IMR-90 (cell line): ENCODE results near the gene RTBDN. TPM values are rescaled to one million over a fixed set of nuclear protein-coding genes. Genes with fewer than 3 reads are reported as not detected.
A peak's percentile ranks its signal among the peaks of the same experiment; 100 is the strongest.

Source experiments
- ATAC-seq: fragments of 200-7000 bp; cut with Tn5 transposase; 2 replicates; pipeline ENCODE4 v1.9.1; 2020; ENCODE audit warnings: low read depth, mild to moderate bottlenecking, moderate library complexity
- BruUV-seq: library from RNA; stranded (reverse); fragments of 400-500 nt; replicated peaks from 2 replicates; lab custom pipeline; 2021; lab: Mats Ljungman, UMichigan
- CTCF ChIA-PET: fragments of 300-600 bp; formaldehyde crosslinking; extraction: SDS; loops from one replicate; lab custom pipeline; 2021; ENCODE audit warnings: antibody characterized with exemption; lab: Yijun Ruan, JAX
- POLR2A ChIA-PET: fragments of 300-600 bp; sonication (Branson Sonifier 250); formaldehyde crosslinking; loops from one replicate; lab custom pipeline; 2022; ENCODE audit warnings: antibody characterized with exemption; ENCODE audit not compliant: unreplicated experiment; lab: Charles Lee
- DNase-seq: peaks from one replicate; pipeline ENCODE4 v3.0.0; 2013
- H2AFZ ChIP-seq: replicated peaks from 2 replicates; pipeline ENCODE3; 2013; ENCODE audit warnings: low read length, mild to moderate bottlenecking; ENCODE audit not compliant: poor library complexity
- H2AK5ac ChIP-seq: 2 replicates; pipeline ENCODE4 v1.6.1; 2013; ENCODE audit warnings: low read depth, low read length, inconsistent platforms
- H2AK9ac ChIP-seq: replicated peaks from 2 replicates; pipeline ENCODE3; 2013; ENCODE audit warnings: mild to moderate bottlenecking, low read depth, low read length, moderate library complexity; ENCODE audit not compliant: poor library complexity
- H2BK120ac ChIP-seq: 2 replicates; pipeline ENCODE4 v1.6.1; 2013; ENCODE audit warnings: low read depth, low read length, inconsistent platforms
- H2BK15ac ChIP-seq: 3 replicates; pipeline ENCODE4 v1.6.1; 2013; ENCODE audit warnings: low read depth, low read length, inconsistent platforms
- H2BK20ac ChIP-seq: 2 replicates; pipeline ENCODE4 v1.6.1; 2013; ENCODE audit warnings: low read depth, mild to moderate bottlenecking, inconsistent platforms, low read length, moderate library complexity
- H2BK5ac ChIP-seq: 2 replicates; pipeline ENCODE4 v1.6.1; 2013; ENCODE audit warnings: mild to moderate bottlenecking, low read depth, low read length, inconsistent platforms; ENCODE audit not compliant: poor library complexity, severe bottlenecking
- H3K14ac ChIP-seq: replicated peaks from 2 replicates; pipeline ENCODE4 v1.6.1; 2013; ENCODE audit warnings: low read depth, low read length, inconsistent platforms
- H3K18ac ChIP-seq: 2 replicates; pipeline ENCODE4 v1.6.1; 2013; ENCODE audit warnings: low read depth, low read length, control low read depth
- H3K23ac ChIP-seq: 2 replicates; pipeline ENCODE4 v1.6.1; 2013; ENCODE audit warnings: low read depth, low read length, inconsistent platforms
- H3K27ac ChIP-seq: 2 replicates; pipeline ENCODE4 v1.5.1; 2013; ENCODE audit warnings: mild to moderate bottlenecking, control low read depth, low read length; ENCODE audit not compliant: insufficient read depth
- H3K27me3 ChIP-seq: 2 replicates; pipeline ENCODE4 v1.6.1; 2013; ENCODE audit warnings: low read length; ENCODE audit not compliant: control insufficient read depth, insufficient read depth
- H3K36me3 ChIP-seq: 2 replicates; pipeline ENCODE4 v1.6.1; 2013; ENCODE audit warnings: low read length, mixed read lengths; ENCODE audit not compliant: control insufficient read depth, insufficient read depth
- H3K4ac ChIP-seq: 2 replicates; pipeline ENCODE4 v1.6.1; 2013; ENCODE audit warnings: low read depth, low read length, inconsistent platforms
- H3K4me1 ChIP-seq: 2 replicates; pipeline ENCODE4 v1.6.1; 2013; ENCODE audit warnings: low read length, mixed read lengths; ENCODE audit not compliant: control insufficient read depth, insufficient read depth
- H3K4me2 ChIP-seq: 2 replicates; pipeline ENCODE4 v1.6.1; 2013; ENCODE audit warnings: low read depth, mild to moderate bottlenecking, control low read depth, low read length, moderate library complexity
- H3K4me3 ChIP-seq: 2 replicates; pipeline ENCODE4 v1.5.1; 2013; ENCODE audit warnings: low read depth, mild to moderate bottlenecking, control low read depth, low read length, moderate library complexity; ENCODE audit not compliant: insufficient read depth
- H3K56ac ChIP-seq: 2 replicates; pipeline ENCODE4 v1.6.1; 2013; ENCODE audit warnings: low read length, inconsistent platforms; ENCODE audit not compliant: insufficient read depth; ENCODE audit errors: extremely low read depth
- H3K79me1 ChIP-seq, 2 experiments: 2 replicates each; pipeline ENCODE4 v1.6.1; 2013; ENCODE audit warnings: low read length in 2 of 2, inconsistent platforms in 1 of 2, low read depth in 1 of 2
- H3K9ac ChIP-seq: 2 replicates; pipeline ENCODE4 v1.6.1; 2013; ENCODE audit warnings: low read depth, low read length, control low read depth
- H3K9me1 ChIP-seq: 2 replicates; pipeline ENCODE4 v1.6.1; 2013; ENCODE audit warnings: low read length, inconsistent platforms; ENCODE audit not compliant: insufficient read depth
- H3K9me3 ChIP-seq: 2 replicates; pipeline ENCODE4 v1.6.1; 2013; ENCODE audit warnings: low read length; ENCODE audit not compliant: control insufficient read depth, insufficient read depth
- H4K20me1 ChIP-seq: 2 replicates; pipeline ENCODE4 v1.6.1; 2013; ENCODE audit warnings: low read length, inconsistent platforms; ENCODE audit not compliant: insufficient read depth
- H4K5ac ChIP-seq: 2 replicates; pipeline ENCODE4 v1.6.1; 2013; ENCODE audit warnings: mild to moderate bottlenecking, low read depth, low read length, control low read depth
- H4K8ac ChIP-seq, 2 experiments: 2 replicates each; pipeline ENCODE4 v1.6.1; 2013; ENCODE audit warnings: low read depth in 2 of 2, low read length in 2 of 2, control low read depth in 1 of 2, inconsistent platforms in 1 of 2
- H4K91ac ChIP-seq: 2 replicates; pipeline ENCODE4 v1.6.1; 2013; ENCODE audit warnings: low read depth, low read length, inconsistent platforms; ENCODE audit not compliant: insufficient read depth
- BHLHE40 ChIP-seq: fragments of 150-350 bp; IDR thresholded peaks from 2 replicates; pipeline ENCODE4 v1.6.1; 2016; ENCODE audit warnings: mild to moderate bottlenecking, low read depth, low read length
- CEBPB ChIP-seq: IDR thresholded peaks from 2 replicates; pipeline ENCODE4 v1.6.1; 2012; ENCODE audit warnings: low read depth, low read length, improper control_type of control experiment
- CHD1 ChIP-seq: IDR thresholded peaks from 2 replicates; pipeline ENCODE4 v1.6.1; 2012; ENCODE audit warnings: low read depth, low read length, improper control_type of control experiment
- MAFK ChIP-seq: IDR thresholded peaks from 2 replicates; pipeline ENCODE4 v1.6.1; 2012; ENCODE audit warnings: low read depth, low read length, improper control_type of control experiment
- MXI1 ChIP-seq: IDR thresholded peaks from 2 replicates; pipeline ENCODE4 v1.6.1; 2012; ENCODE audit warnings: low read depth, mild to moderate bottlenecking, low read length, moderate library complexity, borderline replicate concordance
- NFE2L2 ChIP-seq: fragments of 150-350 bp; IDR thresholded peaks from 2 replicates; pipeline ENCODE4 v1.6.1; 2016; ENCODE audit warnings: low read depth, mild to moderate bottlenecking, low read length
- POLR2A ChIP-seq: IDR thresholded peaks from 2 replicates; pipeline ENCODE4 v1.6.1; 2012; ENCODE audit warnings: mild to moderate bottlenecking, low read depth, low read length
- RAD21 ChIP-seq: IDR thresholded peaks from 2 replicates; pipeline ENCODE4 v1.6.1; 2012; ENCODE audit warnings: low read length, improper control_type of control experiment
- RCOR1 ChIP-seq: IDR thresholded peaks from 2 replicates; pipeline ENCODE4 v1.6.1; 2012; ENCODE audit warnings: mild to moderate bottlenecking, low read length, improper control_type of control experiment; ENCODE audit not compliant: insufficient replicate concordance
- SMC3 ChIP-seq: fragments of 150-350 bp; IDR thresholded peaks from 2 replicates; pipeline ENCODE4 v1.6.1; 2016; ENCODE audit warnings: low read depth, mild to moderate bottlenecking, antibody characterized with exemption, low read length, moderate library complexity
- WGBS, 2 experiments: methylation state at CpG; one replicate each; pipeline versions ENCODE4 v1.1.5 to v1.1.7; 2013; ENCODE audit warnings: missing lambda C conversion rate in 2 of 2; ENCODE audit not compliant: insufficient read length in 1 of 2; ENCODE audit errors: extremely low coverage in 2 of 2; 5-methylcytosine and 5-hydroxymethylcytosine counted together
- dilution Hi-C: fragments of 300-500 bp; cut with HindIII; formaldehyde crosslinking; loops from one replicate; pipeline ENCODE4 v1.14.3; 2018; ENCODE audit warnings: low sequenced_read_pairs; ENCODE audit not compliant: unreplicated experiment
- in situ Hi-C: fragments of 300-500 bp; cut with MboI; formaldehyde crosslinking; loops from 3 replicates; pipeline ENCODE4 v1.14.3; 2019; ENCODE audit warnings: low sequenced_read_pairs, inconsistent platforms, mixed read lengths
- intact Hi-C: fragments of 100-400 bp; cut with micrococcal nuclease; formaldehyde crosslinking; loops from 2 replicates; pipeline ENCODE4 v1.10.0; 2022
- polyA plus RNA-seq, 3 experiments: library from polyadenylated mRNA; depleted of rRNA; stranded (reverse); fragments of >200 nt; gene quantifications; 2 replicates each; pipeline ENCODE4 v1.2.3, GENCODE V29; 2012; ENCODE audit warnings: low replicate concordance in 1 of 3
- total RNA-seq: library from RNA; depleted of rRNA; stranded (reverse); fragments of >200 nt; gene quantifications from 2 replicates; pipeline ENCODE4 v1.2.3, GENCODE V29; 2012
- TF ChIP-seq, protein P1 (sequence below): conservative IDR thresholded peaks from 2 replicates; pipeline ENCODE4 v1.5.1; 2012; ENCODE audit warnings: mild to moderate bottlenecking, low read depth, low read length, improper control_type of control experiment
- TF ChIP-seq, protein P2 (sequence below): fragments of 150-350 bp; IDR thresholded peaks from 2 replicates; pipeline ENCODE4 v1.6.1; 2017; ENCODE audit warnings: mild to moderate bottlenecking, antibody characterized with exemption, low read length, low read depth
- TF ChIP-seq, protein P3 (sequence below): fragments of 150-350 bp; IDR thresholded peaks from 2 replicates; pipeline ENCODE4 v1.6.1; 2016; ENCODE audit warnings: low read depth, mild to moderate bottlenecking, low read length, moderate library complexity, borderline replicate concordance

Gene RTBDN
- total and polyA plus RNA-seq, 2 of the 4 experiments (the other 2 are of a cell fraction), result 0.07 TPM; not detected in 1

DNA sequence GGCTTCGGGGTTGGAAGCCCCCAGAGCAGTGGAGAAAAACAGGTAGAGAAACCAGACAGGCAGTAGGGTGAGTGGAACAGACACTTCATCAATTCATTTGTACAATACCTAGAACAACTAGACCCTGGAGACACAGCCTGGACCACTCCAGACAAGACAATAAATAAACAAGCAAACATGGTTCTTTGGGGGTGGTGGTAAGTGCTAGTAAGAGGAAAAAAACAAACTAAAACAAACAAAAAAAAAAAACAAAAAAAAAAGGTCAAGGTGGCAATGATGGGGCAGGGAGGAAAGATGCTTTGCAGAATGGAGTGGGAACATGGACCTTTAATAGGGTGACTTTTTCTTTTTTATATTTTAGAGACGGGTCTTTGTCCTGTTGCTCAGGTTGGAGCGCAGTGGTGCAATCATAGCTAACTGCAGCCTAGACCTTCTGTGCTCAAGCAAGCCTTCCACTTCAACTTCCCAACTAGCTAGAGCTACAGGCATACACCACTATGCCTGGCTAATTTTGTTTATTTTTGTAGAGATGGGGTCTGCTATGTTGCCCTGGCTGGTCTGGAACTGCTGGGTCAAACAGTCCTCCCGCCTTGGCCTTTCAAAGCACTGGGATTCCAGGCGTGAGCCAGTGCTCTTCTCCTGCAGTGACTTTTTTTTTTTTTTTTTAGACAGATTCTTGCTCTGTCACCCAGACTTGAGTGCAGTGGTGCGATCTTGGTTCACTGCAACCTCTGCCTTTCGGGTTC lies 40.0 kb downstream of the RTBDN start:
- intact Hi-C loops, result no loop called here
- TF ChIP-seq POLR2A, result peak; percentile 79
- TF ChIP-seq RCOR1, result no peak
- peak; percentile 37; the same call in 1 of the 2 replicates for TF ChIP-seq CHD1
- TF ChIP-seq RAD21, result no peak
- TF ChIP-seq, protein P1, sequence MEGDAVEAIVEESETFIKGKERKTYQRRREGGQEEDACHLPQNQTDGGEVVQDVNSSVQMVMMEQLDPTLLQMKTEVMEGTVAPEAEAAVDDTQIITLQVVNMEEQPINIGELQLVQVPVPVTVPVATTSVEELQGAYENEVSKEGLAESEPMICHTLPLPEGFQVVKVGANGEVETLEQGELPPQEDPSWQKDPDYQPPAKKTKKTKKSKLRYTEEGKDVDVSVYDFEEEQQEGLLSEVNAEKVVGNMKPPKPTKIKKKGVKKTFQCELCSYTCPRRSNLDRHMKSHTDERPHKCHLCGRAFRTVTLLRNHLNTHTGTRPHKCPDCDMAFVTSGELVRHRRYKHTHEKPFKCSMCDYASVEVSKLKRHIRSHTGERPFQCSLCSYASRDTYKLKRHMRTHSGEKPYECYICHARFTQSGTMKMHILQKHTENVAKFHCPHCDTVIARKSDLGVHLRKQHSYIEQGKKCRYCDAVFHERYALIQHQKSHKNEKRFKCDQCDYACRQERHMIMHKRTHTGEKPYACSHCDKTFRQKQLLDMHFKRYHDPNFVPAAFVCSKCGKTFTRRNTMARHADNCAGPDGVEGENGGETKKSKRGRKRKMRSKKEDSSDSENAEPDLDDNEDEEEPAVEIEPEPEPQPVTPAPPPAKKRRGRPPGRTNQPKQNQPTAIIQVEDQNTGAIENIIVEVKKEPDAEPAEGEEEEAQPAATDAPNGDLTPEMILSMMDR, result no peak
- no peak for TF ChIP-seq MAFK
- TF ChIP-seq CEBPB, result peak; percentile 57
- TF ChIP-seq, protein P2, sequence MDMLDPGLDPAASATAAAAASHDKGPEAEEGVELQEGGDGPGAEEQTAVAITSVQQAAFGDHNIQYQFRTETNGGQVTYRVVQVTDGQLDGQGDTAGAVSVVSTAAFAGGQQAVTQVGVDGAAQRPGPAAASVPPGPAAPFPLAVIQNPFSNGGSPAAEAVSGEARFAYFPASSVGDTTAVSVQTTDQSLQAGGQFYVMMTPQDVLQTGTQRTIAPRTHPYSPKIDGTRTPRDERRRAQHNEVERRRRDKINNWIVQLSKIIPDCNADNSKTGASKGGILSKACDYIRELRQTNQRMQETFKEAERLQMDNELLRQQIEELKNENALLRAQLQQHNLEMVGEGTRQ, result no peak
- no peak for TF ChIP-seq SMC3
- TF ChIP-seq, protein P3, sequence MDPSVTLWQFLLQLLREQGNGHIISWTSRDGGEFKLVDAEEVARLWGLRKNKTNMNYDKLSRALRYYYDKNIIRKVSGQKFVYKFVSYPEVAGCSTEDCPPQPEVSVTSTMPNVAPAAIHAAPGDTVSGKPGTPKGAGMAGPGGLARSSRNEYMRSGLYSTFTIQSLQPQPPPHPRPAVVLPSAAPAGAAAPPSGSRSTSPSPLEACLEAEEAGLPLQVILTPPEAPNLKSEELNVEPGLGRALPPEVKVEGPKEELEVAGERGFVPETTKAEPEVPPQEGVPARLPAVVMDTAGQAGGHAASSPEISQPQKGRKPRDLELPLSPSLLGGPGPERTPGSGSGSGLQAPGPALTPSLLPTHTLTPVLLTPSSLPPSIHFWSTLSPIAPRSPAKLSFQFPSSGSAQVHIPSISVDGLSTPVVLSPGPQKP, result no peak
- TF ChIP-seq BHLHE40, result no peak
- TF ChIP-seq NFE2L2, result no peak; the same call in none of the 2 replicates
- TF ChIP-seq MXI1, result no peak

More for the DNA sequence above, 40.0 kb downstream of the RTBDN start:
- peak overlapping the region; percentile 91 for H2AFZ ChIP-seq
- H4K20me1 ChIP-seq, result peaks cover 20% of the 10 kb centered on the region
- H3K23ac ChIP-seq, result peak overlapping the region; percentile 66
- H3K56ac ChIP-seq, result peak overlapping the region; percentile 52
- no peaks in the 10 kb centered on the region for H3K27me3 ChIP-seq
- peak overlapping the region; percentile 51; the same call in 1 of the 3 replicates for H2BK15ac ChIP-seq
- H3K27ac ChIP-seq, result peak overlapping the region; percentile 80
- H2AK5ac ChIP-seq, result peak overlapping the region; percentile 81
- peaks cover under 1% of the 10 kb centered on the region; the same call in 1 of the 2 replicates for H3K36me3 ChIP-seq
- CTCF ChIA-PET, result interaction anchor here (0.5 to 2.6 kb wide), 5 partner anchors 16 to 392 kb away, joined by 3 to 23 read pairs (median 5); no protein-coding TSS in a partner anchor
- H3K4me1 ChIP-seq, result peaks cover 9% of the 10 kb centered on the region
- H2BK120ac ChIP-seq, result peak overlapping the region; percentile 79
- peak overlapping the region; percentile 81 for H3K14ac ChIP-seq
- H4K91ac ChIP-seq, result peak overlapping the region; percentile 73
- ATAC-seq, result no peak
- POLR2A ChIA-PET, result interaction anchor here (0.6 to 1.5 kb wide), 2 partner anchors 16 to 28 kb away, joined by 3 to 13 read pairs; no protein-coding TSS in a partner anchor
- peak; percentile 62 for DNase-seq
- peak overlapping the region; percentile 91 for H2BK5ac ChIP-seq
- H3K4me3 ChIP-seq, result peak overlapping the region; percentile 39
- peak overlapping the region; percentile 61 for H4K5ac ChIP-seq
- in situ Hi-C loops, result loop anchor here (25.0 kb wide), 1 partner anchor 1043 kb away; no protein-coding TSS in a partner anchor
- no peaks in the 10 kb centered on the region; the same call in 1 of the 2 replicates for H3K9me1 ChIP-seq
- peak overlapping the region; percentile 35 for H3K9ac ChIP-seq
- H2AK9ac ChIP-seq, result peak overlapping the region; percentile 99
- H3K4me2 ChIP-seq, result peak overlapping the region; percentile 72
- dilution Hi-C loops, result no loop called here
- no TSS peak for BruUV-seq
- peak overlapping the region; percentile 43 to 85 for H4K8ac ChIP-seq
- H3K79me1 ChIP-seq, result peaks cover 0 to 26% of the 10 kb centered on the region in 2 experiments; a peak in 2 of 4 replicates
- peak overlapping the region; percentile 56 for H3K18ac ChIP-seq
- peak overlapping the region; percentile 69; the same call in 1 of the 2 replicates for H2BK20ac ChIP-seq
- WGBS, 2 experiments, result 98% methylated on average over 4 of the region's 7 CpGs; no CpG with 5 or more reads in 1 of the 2 experiments
- no peaks in the 10 kb centered on the region for H3K9me3 ChIP-seq
- H3K4ac ChIP-seq, result peak overlapping the region; percentile 75
